Measurements from ENCODE around the gene CARM1.
A peak's percentile ranks its signal among the peaks of the same experiment; 100 is the strongest.

CARM1 gene

GRCh38 chr19:10907925-10908324 is 36.6 kb downstream of the CARM1 start:
- DNase-seq (ENCODE audit: low read depth in 2 of 2): no peak

GRCh38 chr19:10908380-10908960 is 37.1 kb downstream of the CARM1 start:
- no peak for DNase-seq (ENCODE audit: low read depth in 2 of 2)

GRCh38 chr19:10911579-10912363 is 40.4 kb downstream of the CARM1 start:
- DNase-seq (ENCODE audit: low read depth in 2 of 2): no peak

- no peak for DNase-seq (ENCODE audit: low read depth in 2 of 2)
Observed at GRCh38 chr19:10912619-10913018, 41.3 kb downstream of the CARM1 start.

GRCh38 chr19:10913716-10914340 is 42.5 kb downstream of the CARM1 start:
- no peak for DNase-seq (ENCODE audit: low read depth in 2 of 2)

GRCh38 chr19:10915130-10916091 is 44.1 kb downstream of the CARM1 start:
- peak; percentile 55 to 58 for DNase-seq (ENCODE audit: low read depth in 2 of 2)

GRCh38 chr19:10916602-10917001 is 45.2 kb downstream of the CARM1 start:
- DNase-seq (ENCODE audit: low read depth in 2 of 2): no peak

- no peak for DNase-seq (ENCODE audit: low read depth in 2 of 2)
Observed at GRCh38 chr19:10918359-10918758, 47.0 kb downstream of the CARM1 start.

GRCh38 chr19:10919352-10920287 is 48.3 kb downstream of the CARM1 start:
- DNase-seq (ENCODE audit: low read depth in 2 of 2): no peak

GRCh38 chr19:10920288-10920655 is 48.9 kb downstream of the CARM1 start:
- no peak for DNase-seq (ENCODE audit: low read depth in 2 of 2)

- no peak for DNase-seq (ENCODE audit: low read depth in 2 of 2)
Observed at GRCh38 chr19:10920781-10921180, 49.4 kb downstream of the CARM1 start.

- DNase-seq (ENCODE audit: low read depth in 2 of 2): no peak
Observed at GRCh38 chr19:10921199-10921909, 50.0 kb downstream of the CARM1 start.

- DNase-seq (ENCODE audit: low read depth in 2 of 2): no peak
Observed at GRCh38 chr19:10921910-10922637, 50.7 kb downstream of the CARM1 start.

- DNase-seq (ENCODE audit: low read depth in 2 of 2): no peak
Observed at GRCh38 chr19:10922638-10923014, 51.3 kb downstream of the CARM1 start.

GRCh38 chr19:10923260-10924112 is 52.1 kb downstream of the CARM1 start:
- no peak for DNase-seq (ENCODE audit: low read depth in 2 of 2)

- no peak for DNase-seq (ENCODE audit: low read depth in 2 of 2)
Observed at GRCh38 chr19:10924597-10924996, 53.2 kb downstream of the CARM1 start.

- DNase-seq (ENCODE audit: low read depth in 2 of 2): no peak
Observed at GRCh38 chr19:10927730-10928562, 56.6 kb downstream of the CARM1 start.

Data from fibroblast of skin of left biceps (primary cell).